Lower leg skin (tissue), 4 donors: Measurements from ENCODE around the gene SH2D3C. TPM values are rescaled to one million over a fixed set of nuclear protein-coding genes. Genes with fewer than 3 reads are reported as not detected.
A peak's percentile ranks its signal among the peaks of the same experiment; 100 is the strongest.

Experiments used
- DNase-seq, 2 donors: peaks; one replicate each; pipeline ENCODE4 v3.0.0-alpha.2; 2019; ENCODE audit warnings: low spot score in 2 of 2
- H3K4me3 ChIP-seq: fragments of 200-600 bp; sonication (generic); 2 replicates; pipeline ENCODE4 v1.5.1; 2017; ENCODE audit warnings: mild to moderate bottlenecking, low read depth; ENCODE audit not compliant: poor library complexity, severe bottlenecking
- CTCF ChIP-seq, 3 donors: fragments of 450-650 bp; IDR thresholded peaks; one replicate each; pipeline ENCODE4 v1.5.1; 2016; ENCODE audit warnings: antibody characterized with exemption in 3 of 3, mild to moderate bottlenecking in 3 of 3, moderate library complexity in 2 of 3
- POLR2A ChIP-seq, 2 donors: fragments of 450-650 bp; IDR thresholded peaks; one replicate each; pipeline ENCODE4 v1.6.1; 2016 to 2017; ENCODE audit warnings: antibody characterized with exemption in 2 of 2, mild to moderate bottlenecking in 1 of 2, moderate library complexity in 1 of 2
- WGBS, 2 donors: methylation state at CpG; one replicate each; pipeline ENCODE4 v1.1.5; 2018; 5-methylcytosine and 5-hydroxymethylcytosine counted together
- intact Hi-C: fragments of 100-400 bp; cut with DNase I; formaldehyde crosslinking; loops from one replicate; pipeline ENCODE4 v1.15.0; 2023; ENCODE audit warnings: low total_unique reads
- total RNA-seq, 4 donors: library from RNA; depleted of rRNA; stranded (reverse); fragments of >200 nt; gene quantifications; one replicate each; pipeline ENCODE4 v1.1.0, GENCODE V29; 2016

The SH2D3C gene
- total RNA-seq, 4 donors from 2014 or later = 1.9 to 8.5 (median 5.3) TPM

GRCh38 chr9:127772603-127773002 lies 5.9 kb downstream of the SH2D3C start:
- no peak for TF ChIP-seq CTCF (IDR thresholded peaks at IDR 0.05)
- TF ChIP-seq POLR2A (IDR thresholded peaks at IDR 0.05) = no peak
- 88 to 94% methylated on average over 5 of the region's 5 CpGs for WGBS, 2 donors
- no peak overlapping the region for H3K4me3 ChIP-seq
- DNase-seq = no peak
- intact Hi-C loops = no loop called here

- H3K4me3 ChIP-seq = no peak overlapping the region
- intact Hi-C loops = no loop called here
- no peak for DNase-seq
- 3 to 5% methylated on average over 11 to 18 of the region's 19 CpGs for WGBS, 2 donors
- TF ChIP-seq CTCF (IDR thresholded peaks at IDR 0.05) (no peak), POLR2A (IDR thresholded peaks at IDR 0.05) (no peak)
These were observed 6.8 kb downstream of the SH2D3C start for GRCh38 chr9:127771570-127772189.

GRCh38 chr9:127770905-127771569 lies 7.4 kb downstream of the SH2D3C start:
- intact Hi-C loops = no loop called here
- WGBS, 2 donors = 2 to 3% methylated on average over 27 to 43 of the region's 43 CpGs
- no peak for TF ChIP-seq CTCF (IDR thresholded peaks at IDR 0.05)
- no peak for TF ChIP-seq POLR2A (IDR thresholded peaks at IDR 0.05)
- peak; percentile 97 to 100 for DNase-seq
- peak overlapping the region; percentile 32 for H3K4me3 ChIP-seq

- no peak for DNase-seq
- intact Hi-C loops = no loop called here
- no peak overlapping the region for H3K4me3 ChIP-seq
- WGBS, 2 donors = 61 to 66% methylated on average over 3 of the region's 3 CpGs
- no peak for TF ChIP-seq POLR2A (IDR thresholded peaks at IDR 0.05)
These were observed 7.9 kb downstream of the SH2D3C start for GRCh38 chr9:127770583-127770904.

GRCh38 chr9:127769929-127770582 lies 8.4 kb downstream of the SH2D3C start:
- DNase-seq = no peak
- intact Hi-C loops = no loop called here
- no peak for TF ChIP-seq CTCF (IDR thresholded peaks at IDR 0.05)
- no peak for TF ChIP-seq POLR2A (IDR thresholded peaks at IDR 0.05)
- WGBS, 2 donors = 78 to 81% methylated on average over 4 of the region's 4 CpGs
- H3K4me3 ChIP-seq = no peak overlapping the region

DNA sequence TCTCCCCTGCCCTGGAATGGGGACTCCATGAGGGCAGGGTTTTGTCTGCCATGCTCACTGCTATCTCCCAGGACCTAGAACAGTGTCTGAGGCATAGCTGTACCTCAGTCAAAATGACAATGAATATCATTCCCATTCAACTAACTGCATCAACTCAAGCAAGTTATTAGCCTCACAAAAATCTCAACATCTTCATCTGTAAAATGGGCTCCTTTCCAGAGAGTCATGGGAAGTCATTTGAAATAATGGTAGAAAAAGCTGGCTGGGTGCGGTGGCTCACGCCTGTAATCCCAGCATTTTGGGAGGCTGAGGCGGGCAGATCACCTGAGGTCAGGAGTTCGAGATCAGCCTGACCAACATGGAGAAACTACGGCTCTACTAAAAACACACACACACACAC lies 9.4 kb downstream of the SH2D3C start:
- WGBS, 2 donors = 88 to 94% methylated on average over 5 of the region's 5 CpGs
- no peak for TF ChIP-seq CTCF (IDR thresholded peaks at IDR 0.05)
- TF ChIP-seq POLR2A (IDR thresholded peaks at IDR 0.05) = no peak
- no peak for DNase-seq
- no peak overlapping the region for H3K4me3 ChIP-seq
- intact Hi-C loops = no loop called here
